K562 (cell line): ENCODE data around the gene RNASE7. TPM values are rescaled to one million over a fixed set of nuclear protein-coding genes. Genes with fewer than 3 reads are reported as not detected.

Experiments
- ATAC-seq: fragments of 200-7000 bp; cut with Tn5 transposase; 3 replicates; pipeline ENCODE4 v1.9.1; 2020; ENCODE audit warnings: moderate library complexity
- BruUV-seq: library from RNA; stranded (reverse); fragments of 400-500 nt; replicated peaks from 2 replicates; lab custom pipeline; 2021; lab: Mats Ljungman, UMichigan
- CTCF ChIA-PET: fragments of 300-600 bp; formaldehyde crosslinking; extraction: SDS; loops from one replicate; lab custom pipeline; 2021; ENCODE audit warnings: low intra/inter-chr PET ratio; lab: Yijun Ruan, JAX
- POLR2A ChIA-PET: fragments of 300-600, 350-650 bp; sonication (Branson Sonifier 250); formaldehyde crosslinking; extraction: SDS; loops from one replicate; lab custom pipeline; 2021; ENCODE audit warnings: antibody characterized with exemption, inconsistent platforms; lab: Yijun Ruan, JAX
- DNase-seq, 4 experiments: peaks; one replicate each; pipeline versions ENCODE4 v3.0.0 to v3.0.0-alpha.2; 2011 to 2018; ENCODE audit warnings: low spot score in 3 of 4, mixed read lengths in 3 of 4; ENCODE audit errors: extremely low read depth in 1 of 4
- FAIRE-seq: peaks from 2 replicates; lab custom pipeline; 2011; peaks lifted over from hg19 to GRCh38; lab: Jason Lieb, UNC
- H2AFZ ChIP-seq: 2 replicates; pipeline ENCODE4 v1.6.0; 2011; ENCODE audit warnings: low read depth, low read length, control low read depth, inconsistent platforms
- H3K27ac ChIP-seq: fragments of 200-600 bp; 3 replicates; pipeline ENCODE4 v1.8.0; 2011; ENCODE audit warnings: low read depth, mild to moderate bottlenecking, control low read depth, inconsistent platforms, low read length, moderate library complexity, mixed read lengths; ENCODE audit errors: extremely low read depth
- H3K27me3 ChIP-seq, 2 experiments: fragments of 300-600 bp in 1 of 2; 2 replicates in 1 of 2; 3 replicates in 1 of 2; pipeline versions ENCODE4 v1.6.0 to v1.8.0; 2011; ENCODE audit warnings: inconsistent platforms in 2 of 2, low read length in 2 of 2, mild to moderate bottlenecking in 1 of 2, mixed read lengths in 1 of 2, moderate library complexity in 1 of 2; ENCODE audit not compliant: control insufficient read depth in 2 of 2, insufficient read depth in 2 of 2
- H3K36me3 ChIP-seq: fragments of 300-600 bp; 3 replicates; pipeline ENCODE4 v1.8.0; 2011; ENCODE audit warnings: mild to moderate bottlenecking, low read length, inconsistent platforms; ENCODE audit not compliant: control insufficient read depth, insufficient read depth
- H3K4me1 ChIP-seq, 2 experiments: fragments of 200-600 bp in 1 of 2; replicated peaks in 1 of 2; 2 replicates in 1 of 2; 3 replicates in 1 of 2; pipeline versions ENCODE4 v1.5.1 to v1.8.0; 2011; ENCODE audit warnings: inconsistent platforms in 2 of 2, low read length in 2 of 2, mild to moderate bottlenecking in 1 of 2, mixed read lengths in 1 of 2, moderate library complexity in 1 of 2; ENCODE audit not compliant: control insufficient read depth in 2 of 2, insufficient read depth in 2 of 2
- H3K4me2 ChIP-seq: 2 replicates; pipeline ENCODE4 v1.6.1; 2011; ENCODE audit warnings: low read length, control low read depth, inconsistent platforms, mixed read lengths; ENCODE audit not compliant: insufficient read depth
- H3K4me3 ChIP-seq: fragments of 200-600 bp; sonication (generic), shearing (Covaris generic); 2 replicates; pipeline ENCODE4 v1.5.1; 2016; ENCODE audit warnings: control low read depth, inconsistent platforms
- H3K79me2 ChIP-seq: fragments of 200-600 bp; 3 replicates; pipeline ENCODE4 v1.8.0; 2011; ENCODE audit warnings: low read length, inconsistent platforms; ENCODE audit not compliant: control insufficient read depth, insufficient read depth
- H3K9ac ChIP-seq, 2 experiments: 2 replicates each; pipeline versions ENCODE4 v1.6.0 to v1.6.1; 2011; ENCODE audit warnings: low read depth in 2 of 2, low read length in 2 of 2, control low read depth in 1 of 2, inconsistent platforms in 1 of 2, mild to moderate bottlenecking in 1 of 2, mixed read lengths in 1 of 2; ENCODE audit not compliant: insufficient read depth in 1 of 2
- H3K9me1 ChIP-seq: one replicate; pipeline ENCODE4 v1.6.0; 2011; ENCODE audit warnings: inconsistent platforms, mild to moderate bottlenecking, low read length, moderate library complexity; ENCODE audit not compliant: control insufficient read depth, insufficient read depth
- H3K9me3 ChIP-seq: replicated peaks from 2 replicates; pipeline ENCODE4 v1.5.1; 2011; ENCODE audit warnings: low read depth, low read length, inconsistent platforms; ENCODE audit not compliant: control insufficient read depth, insufficient read depth
- H4K20me1 ChIP-seq: replicated peaks from 2 replicates; pipeline ENCODE4 v1.6.1; 2011; ENCODE audit warnings: low read length, inconsistent platforms, mixed read lengths; ENCODE audit not compliant: control insufficient read depth, insufficient read depth
- ASH1L ChIP-seq: fragments of 450-650 bp; IDR thresholded peaks from 2 replicates; pipeline ENCODE4 v1.6.1; 2018; ENCODE audit warnings: borderline replicate concordance, mild to moderate bottlenecking, low read depth; ENCODE audit not compliant: partially characterized antibody
- DMBX1 ChIP-seq: fragments of 250-450 bp; sonication (Bioruptor Pico); IDR thresholded peaks from 2 replicates; pipeline ENCODE4 v1.8.0; 2022; ENCODE audit warnings: inconsistent platforms, mild to moderate bottlenecking, moderate library complexity, borderline replicate concordance
- FIP1L1 ChIP-seq: fragments of 200-400 bp; formaldehyde crosslinking; IDR thresholded peaks from 2 replicates; pipeline ENCODE4 v1.6.1; 2018; ENCODE audit warnings: mild to moderate bottlenecking, low read depth, low read length; ENCODE audit not compliant: poor library complexity, severe bottlenecking
- PHF20 ChIP-seq: fragments of 450-650 bp; IDR thresholded peaks from 2 replicates; pipeline ENCODE4 v1.6.1; 2018; ENCODE audit not compliant: partially characterized antibody
- PPARD ChIP-seq: fragments of 250-450 bp; sonication (Bioruptor Pico); IDR thresholded peaks from 2 replicates; pipeline ENCODE4 v1.8.0; 2022; ENCODE audit warnings: inconsistent platforms, mild to moderate bottlenecking, moderate library complexity
- RAD21 ChIP-seq, 2 experiments: fragments of 250-450 bp in 1 of 2; fragments of 450-650 bp in 1 of 2; sonication (Bioruptor Pico) in 1 of 2; formaldehyde crosslinking in 1 of 2; IDR thresholded peaks in 1 of 2; conservative IDR thresholded peaks in 1 of 2; 2 replicates each; pipeline versions ENCODE4 v1.4.0 to v1.8.0; 2020 to 2022; ENCODE audit warnings: mild to moderate bottlenecking in 2 of 2, moderate library complexity in 1 of 2
- RBM17 ChIP-seq: fragments of 200-400 bp; formaldehyde crosslinking; IDR thresholded peaks from 2 replicates; pipeline ENCODE4 v1.6.1; 2017; ENCODE audit warnings: low read depth, mild to moderate bottlenecking, low read length, borderline replicate concordance
- SIN3B ChIP-seq: fragments of 450-650 bp; IDR thresholded peaks from 2 replicates; pipeline ENCODE4 v1.6.1; 2017; ENCODE audit warnings: low read depth, mild to moderate bottlenecking, moderate library complexity
- TEAD4 ChIP-seq, 2 experiments: sonication (generic) in 1 of 2; formaldehyde crosslinking in 1 of 2; IDR thresholded peaks; 2 replicates each; pipeline versions ENCODE4 v1.6.1 to v1.8.0; 2012 to 2022; ENCODE audit warnings: borderline replicate concordance in 1 of 2, inconsistent platforms in 1 of 2, low read length in 1 of 2, mild to moderate bottlenecking in 1 of 2, missing genetic modification reagents in 1 of 2
- ZNF436 ChIP-seq: fragments of 250-450, 450-650 bp; sonication (Bioruptor Pico); formaldehyde crosslinking; IDR thresholded peaks from 2 replicates; pipeline ENCODE4 v1.7.0; 2020; ENCODE audit warnings: mild to moderate bottlenecking
- WGBS: fragments of 100-300 bp; shearing (Covaris generic); methylation state at CpG from one replicate; pipeline ENCODE4 v1.1.6; 2016; ENCODE audit warnings: low coverage, mixed read lengths; ENCODE audit not compliant: insufficient coverage; ENCODE audit errors: missing lambda C conversion rate; 5-methylcytosine and 5-hydroxymethylcytosine counted together
- in situ Hi-C: fragments of 300-500 bp; cut with MboI; formaldehyde crosslinking; loops from 4 replicates; pipeline ENCODE4 v1.15.0; 2018; ENCODE audit warnings: inconsistent platforms, mixed read lengths
- intact Hi-C: fragments of 100-400 bp; cut with micrococcal nuclease; formaldehyde crosslinking; loops from 2 replicates; pipeline ENCODE4 v1.14.2; 2022
- polyA plus RNA-seq, 8 experiments: library from polyadenylated mRNA; depleted of rRNA in 4 of 8; stranded (reverse) in 5 of 8; unstranded in 3 of 8; fragments of >200 nt; fragmentation: Nextera tagmentation in 2 of 8; fragmentation: Illumina TruSeq in 1 of 8; extraction: Ambion mirVana in 2 of 8; extraction: Trizol in 1 of 8; gene quantifications; 2 replicates each; pipeline versions ENCODE4 v1.2.1 to v1.2.3, GENCODE V29; 2011 to 2014; ENCODE audit warnings: inconsistent platforms in 1 of 8, missing spikeins in 1 of 8
- total RNA-seq, 7 experiments: library from RNA; depleted of rRNA in 6 of 7; stranded (reverse); fragments of >200 nt in 6 of 7; fragmentation: Illumina TruSeq in 2 of 7; extraction: Trizol in 2 of 7; gene quantifications; 2 replicates each; pipeline versions ENCODE4 v1.2.1 to v1.2.3, GENCODE V29; 2011 to 2021; ENCODE audit warnings: low replicate concordance in 1 of 7
- TF ChIP-seq, protein P1 (sequence below): fragments of 450-650 bp; IDR thresholded peaks from 2 replicates; pipeline ENCODE4 v1.6.1; 2017; ENCODE audit warnings: antibody characterized with exemption

RNASE7 gene
- total and polyA plus RNA-seq, 9 of the 15 experiments (the other 6 are each of a cell fraction or from before 2014, with no cell fraction given) = not detected

DNA sequence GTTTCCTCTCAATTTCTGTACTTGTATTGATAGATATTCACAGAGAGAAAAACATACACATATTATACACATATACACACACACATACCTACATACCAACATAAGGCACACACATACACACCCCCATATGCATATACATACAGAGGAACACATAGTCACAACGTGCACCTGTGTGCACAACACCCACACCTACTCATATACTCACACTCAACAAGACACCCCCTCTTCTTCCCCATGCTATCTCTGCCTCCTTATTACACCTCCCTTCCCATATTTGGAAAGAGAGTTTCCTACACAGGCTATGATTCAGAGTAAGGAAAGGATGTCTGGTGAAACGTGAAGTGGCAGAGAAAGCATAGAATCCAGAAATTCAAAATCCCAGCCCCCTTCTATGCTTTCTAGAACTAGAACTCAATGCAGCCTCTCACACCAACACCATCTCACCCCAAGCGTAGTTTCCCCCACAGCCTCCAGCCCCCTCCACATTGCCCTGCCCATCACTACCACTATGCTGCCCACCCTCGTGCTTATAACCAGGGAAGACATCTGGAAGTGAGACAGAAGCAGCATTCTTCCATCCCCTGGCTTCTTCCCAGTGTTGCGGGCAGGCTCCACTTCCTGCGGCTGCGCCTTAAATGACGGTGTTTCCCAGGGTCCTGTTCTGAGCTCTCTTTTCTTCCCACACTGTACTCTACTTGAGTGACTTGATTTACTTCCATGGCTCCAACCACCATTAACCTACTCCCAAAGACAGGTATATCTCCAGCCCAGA, 17.9 kb downstream of the RNASE7 start:
- in situ Hi-C loops = no loop called here
- 52% methylated on average over 8 of the region's 8 CpGs for whole genome bisulfite sequencing

DNA sequence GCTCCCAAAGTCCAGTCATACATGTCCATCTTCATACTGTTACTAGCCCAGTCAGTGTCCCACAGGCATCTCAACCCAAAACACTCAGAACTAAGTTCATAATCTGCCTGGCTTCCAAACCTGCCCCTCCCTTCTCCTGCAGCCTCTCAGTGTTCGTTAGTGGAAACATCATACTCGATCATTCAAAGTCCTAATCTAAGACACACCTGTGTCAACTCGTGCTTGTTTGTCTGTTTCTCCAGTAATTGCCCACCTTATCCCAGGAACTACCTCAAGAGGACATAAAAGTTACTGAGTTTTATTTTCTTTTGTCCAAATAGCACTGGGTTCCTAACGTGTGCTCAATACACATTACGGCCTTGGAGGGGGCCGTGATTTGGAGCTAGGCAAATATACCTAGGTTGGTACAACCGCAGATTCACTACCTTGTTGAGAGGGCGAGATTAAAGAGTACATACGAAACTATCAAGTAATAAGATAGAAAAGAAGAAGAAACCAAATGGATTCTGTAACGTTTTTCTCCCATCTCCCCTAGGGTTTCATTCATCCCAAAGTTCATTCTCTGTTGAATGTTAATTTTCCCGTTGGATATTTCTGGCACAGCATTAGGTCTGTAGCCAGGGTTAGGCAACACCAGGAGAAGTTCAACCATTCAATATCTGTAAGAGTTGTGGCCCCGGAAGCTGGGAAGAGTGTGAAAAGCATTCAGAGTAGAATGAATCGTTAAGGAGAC, 18.6 kb downstream of the RNASE7 start:
- no peaks in the 10 kb centered on the region for H4K20me1 ChIP-seq
- 31% methylated on average over 12 of the region's 13 CpGs for WGBS
- no TSS peak for BruUV-seq
- no peak overlapping the region for H3K9ac ChIP-seq
- FAIRE-seq (no peak), ATAC-seq (peak; percentile 32; the same call in 1 of the 3 replicates), DNase-seq (no peak)
- no peaks in the 10 kb centered on the region for H3K9me1 ChIP-seq
- H2AFZ ChIP-seq = peak overlapping the region; percentile 74
- intact Hi-C loops (no loop called here), in situ Hi-C loops (no loop called here)
- H3K4me3 ChIP-seq = no peak overlapping the region
- no peaks in the 10 kb centered on the region for H3K27me3 ChIP-seq
- H3K79me2 ChIP-seq = no peaks in the 10 kb centered on the region
- H3K9me3 ChIP-seq = no peaks in the 10 kb centered on the region
- no peak overlapping the region for H3K27ac ChIP-seq
- no peaks in the 10 kb centered on the region; a peak in 2 of 5 replicates for H3K4me1 ChIP-seq
- no peaks in the 10 kb centered on the region for H3K36me3 ChIP-seq
- ChIA-PET POLR2A (interaction anchor here (0.7 kb wide), 1 partner anchor 27 kb away, joined by 4 read pairs; no protein-coding TSS in a partner anchor), CTCF (no interaction called here)
- no peak overlapping the region for H3K4me2 ChIP-seq
- TF ChIP-seq ASH1L (no peak), RAD21 (CRISPR knock-in tag; conservative IDR thresholded peaks at IDR 0.05 in 1 of 2, IDR thresholded peaks at IDR 0.05 in 1 of 2) (no peak), TEAD4 (IDR thresholded peaks at IDR 0.05; ENCODE audit: low read length) (no peak), TEAD4 (CRISPR knock-in tag; IDR thresholded peaks at IDR 0.05; ENCODE audit: borderline replicate concordance) (no peak), PPARD (CRISPR knock-in tag) (no peak)
- TF ChIP-seq, protein P1, sequence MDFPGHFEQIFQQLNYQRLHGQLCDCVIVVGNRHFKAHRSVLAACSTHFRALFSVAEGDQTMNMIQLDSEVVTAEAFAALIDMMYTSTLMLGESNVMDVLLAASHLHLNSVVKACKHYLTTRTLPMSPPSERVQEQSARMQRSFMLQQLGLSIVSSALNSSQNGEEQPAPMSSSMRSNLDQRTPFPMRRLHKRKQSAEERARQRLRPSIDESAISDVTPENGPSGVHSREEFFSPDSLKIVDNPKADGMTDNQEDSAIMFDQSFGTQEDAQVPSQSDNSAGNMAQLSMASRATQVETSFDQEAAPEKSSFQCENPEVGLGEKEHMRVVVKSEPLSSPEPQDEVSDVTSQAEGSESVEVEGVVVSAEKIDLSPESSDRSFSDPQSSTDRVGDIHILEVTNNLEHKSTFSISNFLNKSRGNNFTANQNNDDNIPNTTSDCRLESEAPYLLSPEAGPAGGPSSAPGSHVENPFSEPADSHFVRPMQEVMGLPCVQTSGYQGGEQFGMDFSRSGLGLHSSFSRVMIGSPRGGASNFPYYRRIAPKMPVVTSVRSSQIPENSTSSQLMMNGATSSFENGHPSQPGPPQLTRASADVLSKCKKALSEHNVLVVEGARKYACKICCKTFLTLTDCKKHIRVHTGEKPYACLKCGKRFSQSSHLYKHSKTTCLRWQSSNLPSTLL = no peak

More for the DNA sequence above, 17.9 kb downstream of the RNASE7 start:
- H3K9ac ChIP-seq = no peak overlapping the region
- H3K27ac ChIP-seq = no peak overlapping the region
- H3K4me1 ChIP-seq = no peaks in the 10 kb centered on the region; a peak in 2 of 5 replicates
- no TSS peak for BruUV-seq
- H3K9me1 ChIP-seq = no peaks in the 10 kb centered on the region
- POLR2A ChIA-PET = interaction anchor here (0.7 kb wide), 1 partner anchor 26 kb away, joined by 4 read pairs; no protein-coding TSS in a partner anchor
- H4K20me1 ChIP-seq = no peaks in the 10 kb centered on the region
- FAIRE-seq = no peak
- no peaks in the 10 kb centered on the region for H3K9me3 ChIP-seq
- H3K4me3 ChIP-seq = no peak overlapping the region
- H3K27me3 ChIP-seq = no peaks in the 10 kb centered on the region
- H3K79me2 ChIP-seq = no peaks in the 10 kb centered on the region
- intact Hi-C loops = no loop called here
- CTCF ChIA-PET = no interaction called here
- TF ChIP-seq RBM17 (no peak), PHF20 (no peak), ZNF436 (CRISPR knock-in tag) (no peak), DMBX1 (CRISPR knock-in tag) (no peak), FIP1L1 (no peak), SIN3B (no peak)
- no peak for ATAC-seq
- peak overlapping the region; percentile 74; the same call in 1 of the 2 replicates for H2AFZ ChIP-seq
- no peak overlapping the region for H3K4me2 ChIP-seq
- no peaks in the 10 kb centered on the region for H3K36me3 ChIP-seq
- DNase-seq = no peak
